ENCODE data around the gene PMEPA1. TPM values are rescaled to one million over a fixed set of nuclear protein-coding genes. Genes with fewer than 3 reads are reported as not detected.
A peak's percentile ranks its signal among the peaks of the same experiment; 100 is the strongest.

The PMEPA1 gene
- total RNA-seq, 1 experiment from 2014 or later, result 89.8 TPM

- POLR2A ChIA-PET, result no interaction called here
Measured at GRCh38 chr20:57654998-57655808, 54.6 kb downstream of the PMEPA1 start.

More at GRCh38 chr20:57654998-57655808, 54.6 kb downstream of the PMEPA1 start:
- Histone ChIP-seq H3K4me3 (ENCODE audit: low read depth in 2 of 2, low read length in 2 of 2) (no peak overlapping the region), H3K27ac (ENCODE audit: low read length) (no peak overlapping the region), H3K36me3 (ENCODE audit: control insufficient read depth, insufficient read depth, low read length) (peaks cover 7% of the 10 kb centered on the region), H3K27me3 (ENCODE audit: control insufficient read depth, insufficient read depth, low read length) (no peaks in the 10 kb centered on the region), H3K9me3 (ENCODE audit: control insufficient read depth, insufficient read depth, low read depth, low read length) (no peaks in the 10 kb centered on the region), H3K4me1 (ENCODE audit: control insufficient read depth, insufficient read depth, low read length) (peaks cover 11% of the 10 kb centered on the region)
- CTCF ChIA-PET, result interaction anchor here (0.7 kb wide), 1 partner anchor 191 kb away, joined by 9 read pairs; no protein-coding TSS in a partner anchor
- ATAC-seq (peak; percentile 49), DNase-seq (ENCODE audit: low read depth, low spot score) (no peak)
- in situ Hi-C loops (cut with HindIII; ENCODE audit: low pct_unique_long_range_greater_than_20kb, low sequenced_read_pairs) (no loop called here), intact Hi-C loops (cut with micrococcal nuclease; ENCODE audit: unreplicated experiment) (no loop called here)
- no TSS peak for BruUV-seq (replicated peaks)
- TF ChIP-seq REST (IDR thresholded peaks at IDR 0.05; ENCODE audit: insufficient read depth in 1 of 2, low read depth in 2 of 2, low read length in 1 of 2), result no peak
- TF ChIP-seq SIN3A (IDR thresholded peaks at IDR 0.05; ENCODE audit: borderline replicate concordance, insufficient read depth, low read depth, low read length), result no peak
- no peak for TF ChIP-seq TCF7L2 (IDR thresholded peaks at IDR 0.05; ENCODE audit: low read depth, low read length)
- no peak for TF ChIP-seq POLR2AphosphoS5 (IDR thresholded peaks at IDR 0.05; ENCODE audit: low read depth, low read length)
- TF ChIP-seq CTCF (IDR thresholded peaks at IDR 0.05), result no peak
